Esophagus squamous epithelium (tissue), 4 donors: Measurements from ENCODE around the gene ERI2.

Source experiments
- POLR2A ChIP-seq, 4 donors: fragments of 450-650 bp; IDR thresholded peaks; one replicate each; pipeline ENCODE4 v1.6.1; 2017; ENCODE audit warnings: antibody characterized with exemption in 4 of 4, mild to moderate bottlenecking in 4 of 4, moderate library complexity in 3 of 4
- TF ChIP-seq, protein P1 (sequence below), 6 experiments: fragments of 450-650 bp in 4 of 6; fragments of 200-600 bp in 2 of 6; sonication (generic) in 2 of 6; IDR thresholded peaks; one replicate each; pipeline ENCODE4 v1.5.1; 2016 to 2019; ENCODE audit warnings: antibody characterized with exemption in 6 of 6, mild to moderate bottlenecking in 4 of 6, moderate library complexity in 4 of 6

DNA sequence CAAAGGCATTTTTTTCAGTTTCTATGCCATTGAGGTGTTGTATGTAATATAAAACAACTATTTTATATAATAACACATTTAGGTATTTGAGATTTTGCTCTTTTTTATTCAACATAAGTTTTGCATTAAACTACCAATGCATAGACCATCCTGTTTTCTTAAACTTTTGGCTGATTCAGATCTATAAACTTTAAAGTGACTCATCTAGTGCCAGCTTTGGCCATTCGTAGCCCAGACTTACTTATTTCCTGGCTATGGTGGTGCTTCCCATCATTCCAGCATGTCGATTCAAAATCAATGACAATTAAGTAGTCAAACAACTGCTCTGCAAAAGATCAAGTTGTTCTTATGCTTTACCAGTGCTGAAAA, 3.1 kb downstream of the ERI2 start:
- TF ChIP-seq, protein P1, sequence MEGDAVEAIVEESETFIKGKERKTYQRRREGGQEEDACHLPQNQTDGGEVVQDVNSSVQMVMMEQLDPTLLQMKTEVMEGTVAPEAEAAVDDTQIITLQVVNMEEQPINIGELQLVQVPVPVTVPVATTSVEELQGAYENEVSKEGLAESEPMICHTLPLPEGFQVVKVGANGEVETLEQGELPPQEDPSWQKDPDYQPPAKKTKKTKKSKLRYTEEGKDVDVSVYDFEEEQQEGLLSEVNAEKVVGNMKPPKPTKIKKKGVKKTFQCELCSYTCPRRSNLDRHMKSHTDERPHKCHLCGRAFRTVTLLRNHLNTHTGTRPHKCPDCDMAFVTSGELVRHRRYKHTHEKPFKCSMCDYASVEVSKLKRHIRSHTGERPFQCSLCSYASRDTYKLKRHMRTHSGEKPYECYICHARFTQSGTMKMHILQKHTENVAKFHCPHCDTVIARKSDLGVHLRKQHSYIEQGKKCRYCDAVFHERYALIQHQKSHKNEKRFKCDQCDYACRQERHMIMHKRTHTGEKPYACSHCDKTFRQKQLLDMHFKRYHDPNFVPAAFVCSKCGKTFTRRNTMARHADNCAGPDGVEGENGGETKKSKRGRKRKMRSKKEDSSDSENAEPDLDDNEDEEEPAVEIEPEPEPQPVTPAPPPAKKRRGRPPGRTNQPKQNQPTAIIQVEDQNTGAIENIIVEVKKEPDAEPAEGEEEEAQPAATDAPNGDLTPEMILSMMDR (IDR thresholded peaks at IDR 0.05), result no peak
- TF ChIP-seq POLR2A (IDR thresholded peaks at IDR 0.05), result no peak
